H7 (cell line): Measurements from ENCODE around the gene SNIP1. TPM values are rescaled to one million over a fixed set of nuclear protein-coding genes. Genes with fewer than 3 reads are reported as not detected.

Experiments
- total RNA-seq: library from RNA; depleted of rRNA; stranded (reverse); fragments of >200 nt; shearing (Covaris generic); gene quantifications from 2 replicates; pipeline ENCODE4 v1.2.3, GENCODE V29; 2014; rRNA removed

Gene SNIP1
- total RNA-seq, 1 experiment from 2014 or later, result 19.8 TPM

Other genes starting within 250 kb of the SNIP1 start
- gene ZC3H12A, start 79.7 kb downstream of the SNIP1 start, total RNA-seq, result 11.0 and 12.3 TPM in 2 replicates
- 65.4 and 71.3 TPM in 2 replicates for gene MEAF6, start 39.5 kb downstream of the SNIP1 start, total RNA-seq
- gene DNALI1, start 2.6 kb upstream of the SNIP1 start, total RNA-seq, result 3.3 and 4.0 TPM in 2 replicates
- 170 and 197 TPM in 2 replicates for gene GNL2, start 41.6 kb upstream of the SNIP1 start, total RNA-seq
- gene RSPO1, start 80.6 kb upstream of the SNIP1 start, total RNA-seq, result 0.14 TPM in 1 of 2 replicates, not detected in the other
- gene CDCA8, start 138.2 kb upstream of the SNIP1 start, total RNA-seq, result 46.9 and 55.4 TPM in 2 replicates
- 0.15 and 0.21 TPM in 2 replicates for gene EPHA10, start 210.8 kb upstream of the SNIP1 start, total RNA-seq
- 9.9 and 11.6 TPM in 2 replicates for gene MANEAL, start 239.6 kb upstream of the SNIP1 start, total RNA-seq